ENCODE results near the gene RBMX2.

GRCh38 chrX:130376077-130376476 lies 25.7 kb upstream of the RBMX2 start:
- no peak for TF ChIP-seq EZH2 (IDR thresholded peaks at IDR 0.05; ENCODE audit: low read depth, unreplicated experiment)
- TF ChIP-seq CTCF (conservative IDR thresholded peaks at IDR 0.05; ENCODE audit: low read depth in 2 of 2), result no peak
- TF ChIP-seq NANOG (IDR thresholded peaks at IDR 0.05; ENCODE audit: borderline replicate concordance), result no peak
- TF ChIP-seq EZH2phosphoT487 (IDR thresholded peaks at IDR 0.05; ENCODE audit: unreplicated experiment), result no peak
- no peak for TF ChIP-seq POLR2AphosphoS5 (IDR thresholded peaks at IDR 0.05; ENCODE audit: low read depth)
- TF ChIP-seq REST (IDR thresholded peaks at IDR 0.05; ENCODE audit: unreplicated experiment), result no peak
- TF ChIP-seq CREB1 (CRISPR knock-in tag; IDR thresholded peaks at IDR 0.05; ENCODE audit: low read depth), result no peak
- TF ChIP-seq ETS1 (IDR thresholded peaks at IDR 0.05), result no peak
- TF ChIP-seq JUNB (IDR thresholded peaks at IDR 0.05; ENCODE audit: unreplicated experiment), result no peak
- no peak for TF ChIP-seq ZNF331 (CRISPR knock-in tag; IDR thresholded peaks at IDR 0.05; ENCODE audit: low read depth)

Measured in GM23338 (cell line).